ENCODE data around the gene CAPN13. TPM values are rescaled to one million over a fixed set of nuclear protein-coding genes. Genes with fewer than 3 reads are reported as not detected.

The CAPN13 gene
- total RNA-seq, 1 donor from 2014 or later, result not detected

- intact Hi-C loops (cut with micrococcal nuclease), result no loop called here
- Mint-ChIP-seq H3K9me3 (no peaks in the 10 kb centered on the region), H3K27me3 (peaks cover 7% of the 10 kb centered on the region), H3K4me1 (no peaks in the 10 kb centered on the region), H3K36me3 (ENCODE audit: low read depth) (no peaks in the 10 kb centered on the region), H3K27ac (no peak overlapping the region), H3K4me3 (no peak overlapping the region)
- DNase-seq, result peak; percentile 39
These were observed 117.6 kb downstream of the CAPN13 start for GRCh38 chr2:30689496-30690125.

GRCh38 chr2:30688956-30689401 lies 118.3 kb downstream of the CAPN13 start:
- Mint-ChIP-seq H3K4me3 (no peak overlapping the region), H3K27me3 (peaks cover 7% of the 10 kb centered on the region), H3K27ac (no peak overlapping the region), H3K9me3 (no peaks in the 10 kb centered on the region), H3K36me3 (ENCODE audit: low read depth) (no peaks in the 10 kb centered on the region), H3K4me1 (no peaks in the 10 kb centered on the region)
- intact Hi-C loops (cut with micrococcal nuclease), result no loop called here
- peak; percentile 51 for DNase-seq

- no peaks in the 10 kb centered on the region for H3K4me1 Mint-ChIP-seq
- peaks cover 4% of the 10 kb centered on the region for H3K27me3 Mint-ChIP-seq
- DNase-seq, result peak; percentile 43
- no peak overlapping the region for H3K27ac Mint-ChIP-seq
- H3K9me3 Mint-ChIP-seq, result no peaks in the 10 kb centered on the region
- intact Hi-C loops (cut with micrococcal nuclease), result no loop called here
- H3K4me3 Mint-ChIP-seq, result no peak overlapping the region
- no peaks in the 10 kb centered on the region for H3K36me3 Mint-ChIP-seq (ENCODE audit: low read depth)
These were observed 120.6 kb downstream of the CAPN13 start for GRCh38 chr2:30686669-30687068.

GRCh38 chr2:30686000-30686399 lies 121.2 kb downstream of the CAPN13 start:
- H3K4me3 Mint-ChIP-seq, result no peak overlapping the region
- no peaks in the 10 kb centered on the region for H3K36me3 Mint-ChIP-seq (ENCODE audit: low read depth)
- H3K9me3 Mint-ChIP-seq, result no peaks in the 10 kb centered on the region
- H3K27ac Mint-ChIP-seq, result no peak overlapping the region
- intact Hi-C loops (cut with micrococcal nuclease), result no loop called here
- peaks cover 4% of the 10 kb centered on the region for H3K27me3 Mint-ChIP-seq
- peak; percentile 56 for DNase-seq
- no peaks in the 10 kb centered on the region for H3K4me1 Mint-ChIP-seq

GRCh38 chr2:30684996-30685395 lies 122.2 kb downstream of the CAPN13 start:
- no peak for DNase-seq
- H3K9me3 Mint-ChIP-seq, result no peaks in the 10 kb centered on the region
- no peaks in the 10 kb centered on the region for H3K36me3 Mint-ChIP-seq (ENCODE audit: low read depth)
- no peak overlapping the region for H3K4me3 Mint-ChIP-seq
- no peak overlapping the region for H3K27ac Mint-ChIP-seq
- peaks cover 4% of the 10 kb centered on the region for H3K27me3 Mint-ChIP-seq
- no peaks in the 10 kb centered on the region for H3K4me1 Mint-ChIP-seq
- intact Hi-C loops (cut with micrococcal nuclease), result no loop called here

GRCh38 chr2:30684516-30684915 lies 122.7 kb downstream of the CAPN13 start:
- no peak for DNase-seq
- H3K27me3 Mint-ChIP-seq, result peaks cover 4% of the 10 kb centered on the region
- no peak overlapping the region for H3K4me3 Mint-ChIP-seq
- H3K36me3 Mint-ChIP-seq (ENCODE audit: low read depth), result no peaks in the 10 kb centered on the region
- H3K27ac Mint-ChIP-seq, result no peak overlapping the region
- intact Hi-C loops (cut with micrococcal nuclease), result no loop called here
- no peaks in the 10 kb centered on the region for H3K4me1 Mint-ChIP-seq
- H3K9me3 Mint-ChIP-seq, result no peaks in the 10 kb centered on the region

- intact Hi-C loops (cut with micrococcal nuclease), result no loop called here
- peak; percentile 50 for DNase-seq
- no peak overlapping the region for H3K4me3 Mint-ChIP-seq
- no peak overlapping the region for H3K27ac Mint-ChIP-seq
- H3K36me3 Mint-ChIP-seq (ENCODE audit: low read depth), result no peaks in the 10 kb centered on the region
- peaks cover 4% of the 10 kb centered on the region for H3K27me3 Mint-ChIP-seq
- H3K4me1 Mint-ChIP-seq, result no peaks in the 10 kb centered on the region
- H3K9me3 Mint-ChIP-seq, result no peaks in the 10 kb centered on the region
These were observed 123.2 kb downstream of the CAPN13 start for GRCh38 chr2:30684026-30684425.

- H3K27ac Mint-ChIP-seq, result no peak overlapping the region
- intact Hi-C loops (cut with micrococcal nuclease), result no loop called here
- no peak overlapping the region for H3K4me3 Mint-ChIP-seq
These were observed 123.8 kb downstream of the CAPN13 start for GRCh38 chr2:30683236-30683956.

GRCh38 chr2:30681022-30681421 lies 126.2 kb downstream of the CAPN13 start:
- H3K4me1 Mint-ChIP-seq, result no peaks in the 10 kb centered on the region
- no peaks in the 10 kb centered on the region for H3K36me3 Mint-ChIP-seq (ENCODE audit: low read depth)
- no peak overlapping the region for H3K27ac Mint-ChIP-seq
- intact Hi-C loops (cut with micrococcal nuclease), result no loop called here
- H3K9me3 Mint-ChIP-seq, result no peaks in the 10 kb centered on the region
- no peak overlapping the region for H3K4me3 Mint-ChIP-seq
- peaks cover 6% of the 10 kb centered on the region for H3K27me3 Mint-ChIP-seq
- DNase-seq, result peak; percentile 43

More at GRCh38 chr2:30683236-30683956, 123.8 kb downstream of the CAPN13 start:
- Mint-ChIP-seq H3K27me3 (peaks cover 4% of the 10 kb centered on the region), H3K9me3 (no peaks in the 10 kb centered on the region), H3K4me1 (no peaks in the 10 kb centered on the region), H3K36me3 (ENCODE audit: low read depth) (no peaks in the 10 kb centered on the region)
- peak; percentile 45 for DNase-seq

GRCh38 chr2:30680121-30680520 lies 127.1 kb downstream of the CAPN13 start:
- Mint-ChIP-seq H3K36me3 (ENCODE audit: low read depth) (no peaks in the 10 kb centered on the region), H3K4me1 (no peaks in the 10 kb centered on the region), H3K9me3 (no peaks in the 10 kb centered on the region), H3K27ac (no peak overlapping the region), H3K4me3 (no peak overlapping the region), H3K27me3 (peaks cover 4% of the 10 kb centered on the region)
- no peak for DNase-seq
- intact Hi-C loops (cut with micrococcal nuclease), result no loop called here

- Mint-ChIP-seq H3K9me3 (no peaks in the 10 kb centered on the region), H3K36me3 (ENCODE audit: low read depth) (no peaks in the 10 kb centered on the region), H3K27me3 (peaks cover 7% of the 10 kb centered on the region), H3K4me1 (no peaks in the 10 kb centered on the region), H3K27ac (no peak overlapping the region), H3K4me3 (no peak overlapping the region)
- intact Hi-C loops (cut with micrococcal nuclease), result loop anchor here (10.0 kb wide), 1 partner anchor 175 kb away; no protein-coding TSS in a partner anchor
- peak; percentile 50 for DNase-seq
These were observed 127.7 kb downstream of the CAPN13 start for GRCh38 chr2:30679426-30680088.

GRCh38 chr2:30678410-30679137 lies 128.7 kb downstream of the CAPN13 start:
- Mint-ChIP-seq H3K4me1 (no peaks in the 10 kb centered on the region), H3K4me3 (no peak overlapping the region), H3K36me3 (ENCODE audit: low read depth) (no peaks in the 10 kb centered on the region), H3K9me3 (no peaks in the 10 kb centered on the region), H3K27ac (no peak overlapping the region), H3K27me3 (peaks cover 10% of the 10 kb centered on the region)
- no peak for DNase-seq
- intact Hi-C loops (cut with micrococcal nuclease), result loop anchor here (10.0 kb wide), 1 partner anchor 174 kb away; no protein-coding TSS in a partner anchor

GRCh38 chr2:30677861-30678385 lies 129.3 kb downstream of the CAPN13 start:
- Mint-ChIP-seq H3K4me1 (no peaks in the 10 kb centered on the region), H3K27ac (no peak overlapping the region), H3K36me3 (ENCODE audit: low read depth) (no peaks in the 10 kb centered on the region), H3K4me3 (no peak overlapping the region), H3K27me3 (peaks cover 13% of the 10 kb centered on the region), H3K9me3 (no peaks in the 10 kb centered on the region)
- intact Hi-C loops (cut with micrococcal nuclease), result loop anchor here (10.0 kb wide), 1 partner anchor 173 kb away; no protein-coding TSS in a partner anchor
- no peak for DNase-seq

Measured in activated CD4-positive, alpha-beta T cell treated with anti-CD3 and anti-CD28 coated beads, Interleukin-2, amount 10 ng/mL, durations not matched to agents 24 days and 14 days (primary cell).